Measurements from ENCODE around the gene PBX2.
A peak's percentile ranks its signal among the peaks of the same experiment; 100 is the strongest.
"Not testable (repeated sequence)": the region's sequence is repeated elsewhere in the genome, so short reads cannot be mapped to it uniquely, and the experiment has no call there.

The PBX2 gene, protein sequence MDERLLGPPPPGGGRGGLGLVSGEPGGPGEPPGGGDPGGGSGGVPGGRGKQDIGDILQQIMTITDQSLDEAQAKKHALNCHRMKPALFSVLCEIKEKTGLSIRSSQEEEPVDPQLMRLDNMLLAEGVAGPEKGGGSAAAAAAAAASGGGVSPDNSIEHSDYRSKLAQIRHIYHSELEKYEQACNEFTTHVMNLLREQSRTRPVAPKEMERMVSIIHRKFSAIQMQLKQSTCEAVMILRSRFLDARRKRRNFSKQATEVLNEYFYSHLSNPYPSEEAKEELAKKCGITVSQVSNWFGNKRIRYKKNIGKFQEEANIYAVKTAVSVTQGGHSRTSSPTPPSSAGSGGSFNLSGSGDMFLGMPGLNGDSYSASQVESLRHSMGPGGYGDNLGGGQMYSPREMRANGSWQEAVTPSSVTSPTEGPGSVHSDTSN

DNA sequence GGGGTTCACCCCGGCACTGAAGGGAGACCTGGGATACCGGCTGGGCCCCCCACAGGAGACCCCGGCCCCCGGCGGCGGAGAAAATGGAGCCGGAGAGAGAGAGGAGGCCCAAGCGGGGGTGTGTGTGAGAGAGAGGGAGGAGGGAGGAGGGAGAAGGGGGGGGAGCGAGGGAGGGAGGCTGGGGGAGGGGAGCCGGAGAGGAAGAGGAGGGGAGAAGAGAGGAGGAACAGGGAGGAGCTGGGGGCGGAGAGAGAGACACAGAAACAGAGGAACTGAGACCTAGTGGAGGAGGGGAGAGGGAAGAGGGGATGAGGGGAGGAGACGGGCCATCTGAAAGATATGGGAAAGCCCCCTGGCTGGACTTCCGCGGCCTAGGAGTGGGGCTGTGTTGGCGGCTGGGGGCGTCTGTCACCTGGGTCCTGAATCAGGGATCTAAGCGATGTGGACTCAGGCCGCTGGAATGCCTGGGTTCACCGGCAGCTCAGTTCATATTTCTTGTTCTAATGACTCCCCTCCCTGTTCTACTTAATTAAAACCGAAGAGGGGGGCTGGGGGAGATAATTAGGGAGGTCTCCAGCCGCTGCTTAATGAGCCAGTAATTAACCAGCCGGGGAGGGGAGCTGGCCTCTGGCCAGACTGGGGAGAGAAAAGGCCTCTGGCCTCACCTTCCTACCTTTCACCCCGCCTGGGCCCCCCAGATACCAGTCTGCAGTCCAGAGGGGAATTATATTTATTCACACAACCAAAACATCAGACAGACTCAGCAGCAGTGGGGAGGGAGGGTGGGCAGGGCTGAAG lies at the start of gene PBX2:
Gene PBX2, minus strand, starts transcription at position 149 of the 798 bp plus-strand sequence. CDS start 287 bp downstream, outside the sequence.
- peak; percentile 87 for DNase-seq

DNA sequence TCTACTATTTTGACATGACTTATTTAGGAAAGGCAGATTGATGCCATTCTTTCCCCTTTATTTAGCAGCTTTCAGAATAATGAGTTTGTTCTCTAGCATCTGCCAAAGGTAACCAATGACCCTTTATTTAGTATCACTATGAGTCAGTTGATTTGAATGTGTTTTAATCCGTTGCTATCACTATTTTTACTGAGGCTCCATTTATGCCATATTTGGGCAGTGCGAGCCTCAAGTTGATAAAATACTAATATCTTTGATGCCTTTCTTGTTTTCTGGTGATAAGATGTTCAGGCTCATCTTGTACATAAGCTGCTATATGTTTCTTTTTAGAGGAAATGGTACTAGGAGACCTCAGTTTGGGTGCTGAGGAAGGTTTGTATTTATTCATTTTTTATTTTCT lies 49.5 kb upstream of the PBX2 start:
- no peak for DNase-seq

DNA sequence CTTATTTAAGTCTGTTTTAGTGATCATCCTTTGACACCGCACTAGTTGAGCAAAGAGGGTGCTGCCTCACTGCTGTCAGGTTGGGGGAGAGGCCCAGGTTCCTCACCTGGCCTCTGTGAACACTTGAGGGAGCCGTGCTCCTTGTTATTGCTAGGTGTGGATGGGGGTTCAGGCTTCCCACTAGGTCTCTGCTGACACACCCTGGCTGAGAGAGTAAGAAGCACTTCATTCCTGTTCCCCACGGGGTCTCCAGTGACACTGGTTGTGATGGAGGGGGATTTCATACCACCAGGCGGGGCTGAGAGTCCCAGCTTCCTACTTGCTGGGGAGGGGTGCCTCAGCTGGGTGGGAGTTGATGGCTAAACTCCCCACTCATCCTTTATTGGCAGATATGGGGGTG lies 44.9 kb upstream of the PBX2 start:
- no peak for DNase-seq

DNA sequence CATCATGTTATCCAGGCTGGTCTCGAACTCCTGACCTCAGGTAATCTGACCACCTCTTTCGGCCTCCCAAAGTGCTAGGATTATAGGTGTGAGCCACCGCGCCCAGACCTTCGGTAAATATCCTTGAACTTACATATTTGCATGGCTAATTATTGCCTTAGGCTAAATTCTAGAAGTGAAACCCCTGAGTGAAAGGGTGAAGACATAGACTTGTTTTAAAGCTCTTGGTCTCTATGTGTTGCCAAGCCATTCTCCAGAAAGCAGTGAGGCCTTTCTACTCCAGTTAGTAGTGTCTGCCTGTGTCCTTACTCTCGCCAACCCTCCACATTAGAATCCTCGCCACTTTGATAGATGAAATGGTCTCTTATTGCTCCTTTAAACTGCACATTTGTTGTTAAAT lies 36.4 kb upstream of the PBX2 start:
- DNase-seq: no peak

DNA sequence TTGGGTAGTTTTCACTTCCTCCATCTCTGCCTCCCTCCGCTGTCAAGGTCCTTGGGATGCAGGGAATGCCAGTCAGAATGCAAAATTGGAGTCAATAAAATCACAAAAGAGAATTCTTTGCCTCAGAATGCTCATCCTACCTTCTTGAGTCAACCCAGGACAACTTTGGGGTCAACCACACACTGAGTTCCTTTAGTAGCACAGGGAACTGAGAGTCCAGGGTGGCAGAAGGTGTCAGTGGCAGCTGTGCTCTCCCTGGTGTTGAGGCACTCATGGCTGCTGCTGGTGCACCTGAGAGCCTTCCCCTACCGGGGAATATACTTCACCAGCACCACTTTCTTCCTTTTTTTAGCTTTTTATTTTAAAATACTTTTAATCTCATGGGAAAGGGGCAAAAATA lies 34.7 kb upstream of the PBX2 start:
- no peak for DNase-seq

DNA sequence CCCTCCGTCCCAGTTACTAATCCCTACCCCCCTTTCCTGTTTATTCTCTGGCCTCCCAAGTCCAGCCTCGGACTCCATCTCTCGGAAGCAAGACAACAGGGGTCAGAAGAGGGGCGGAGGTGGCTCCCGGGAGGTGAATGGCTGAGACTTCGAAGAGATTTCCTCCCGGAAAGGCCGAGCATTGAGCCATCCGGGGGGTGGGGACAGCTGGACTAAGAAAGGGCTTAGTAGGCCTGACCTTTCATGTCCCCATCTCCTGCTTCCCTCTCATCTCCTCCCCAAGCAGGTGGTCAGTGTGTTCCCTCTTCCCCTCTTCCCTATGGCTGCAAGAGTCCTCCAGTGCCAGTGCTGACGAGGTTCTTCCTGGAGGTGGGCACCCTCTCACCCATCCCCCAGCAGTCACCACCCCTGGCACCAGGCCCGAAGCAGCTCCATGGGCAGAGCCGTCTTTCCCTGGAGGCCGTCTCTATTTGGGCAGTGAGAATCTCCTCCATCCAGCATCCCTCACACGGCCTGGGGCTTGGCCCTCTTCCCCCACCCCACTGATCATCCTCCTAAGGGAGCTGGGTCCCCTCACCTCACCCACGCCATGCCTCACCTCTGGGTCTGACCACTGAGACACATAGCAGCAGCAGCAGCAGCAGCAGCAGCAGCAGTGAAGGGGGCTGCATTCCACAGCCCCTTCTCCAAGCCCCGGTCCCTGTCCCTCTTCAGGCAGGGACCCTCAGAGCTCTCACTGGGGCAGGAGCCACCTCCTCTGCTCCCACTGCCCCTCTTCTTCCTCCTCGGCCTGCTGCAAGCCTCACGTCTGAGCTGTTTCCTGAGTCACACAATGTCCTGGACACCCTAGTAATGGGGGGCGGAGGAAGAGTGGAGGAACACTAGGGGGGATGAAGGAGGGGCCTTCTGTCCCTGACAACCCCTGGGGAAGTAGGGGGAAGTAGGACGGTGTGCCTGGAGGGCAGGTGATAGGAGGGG lies 33.5 kb upstream of the PBX2 start, which contains the start of gene NOTCH4:
Gene NOTCH4, minus strand, starts transcription at position 810 of the 978 bp plus-strand sequence. Its CDS starts 139 bp downstream, at position 671.
- DNase-seq: no peak

DNA sequence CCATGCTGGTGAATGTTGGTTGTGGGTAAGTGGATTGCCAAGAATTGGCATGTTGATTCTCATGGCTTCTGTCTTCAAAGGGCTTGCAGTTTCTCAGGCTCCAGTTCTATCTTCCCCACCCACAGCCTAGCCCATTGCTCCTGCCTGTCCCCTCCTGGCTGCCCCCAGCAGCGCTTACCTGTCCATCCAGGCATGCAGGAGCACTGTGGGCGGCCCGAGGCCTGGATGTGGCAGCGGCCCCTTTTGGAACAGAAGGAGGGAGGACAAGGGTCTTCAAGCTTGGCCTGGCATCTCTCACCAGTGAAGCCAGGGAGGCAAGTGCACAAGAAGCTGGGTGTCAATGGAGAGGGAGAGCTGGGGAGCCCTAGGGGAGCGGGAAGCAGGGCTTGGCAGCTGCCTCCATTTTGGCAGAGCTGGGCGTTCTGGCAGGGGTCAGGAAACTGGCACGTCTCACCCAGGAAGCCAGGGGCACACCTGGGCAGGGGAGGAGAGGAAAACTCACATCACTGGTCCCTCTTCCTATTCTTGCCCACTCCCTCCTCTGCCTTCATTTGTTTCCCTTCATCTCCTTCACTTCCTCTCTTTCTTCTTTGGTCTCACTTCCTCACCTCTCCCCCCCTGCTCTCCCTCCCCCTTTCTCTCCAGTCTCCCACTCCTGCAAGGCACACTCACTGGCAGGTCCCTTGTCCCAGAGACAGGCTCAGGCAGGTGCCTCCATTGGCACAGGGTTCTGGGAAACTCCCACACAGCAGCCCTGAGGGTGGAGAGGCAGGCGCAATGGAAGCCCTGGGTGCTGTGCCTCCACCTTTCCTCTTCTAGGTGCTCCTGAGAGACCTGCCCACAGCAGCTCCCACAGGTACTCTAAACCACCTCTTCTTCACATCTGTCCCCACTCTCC lies 32.6 kb upstream of the PBX2 start:
- DNase-seq: no peak

DNA sequence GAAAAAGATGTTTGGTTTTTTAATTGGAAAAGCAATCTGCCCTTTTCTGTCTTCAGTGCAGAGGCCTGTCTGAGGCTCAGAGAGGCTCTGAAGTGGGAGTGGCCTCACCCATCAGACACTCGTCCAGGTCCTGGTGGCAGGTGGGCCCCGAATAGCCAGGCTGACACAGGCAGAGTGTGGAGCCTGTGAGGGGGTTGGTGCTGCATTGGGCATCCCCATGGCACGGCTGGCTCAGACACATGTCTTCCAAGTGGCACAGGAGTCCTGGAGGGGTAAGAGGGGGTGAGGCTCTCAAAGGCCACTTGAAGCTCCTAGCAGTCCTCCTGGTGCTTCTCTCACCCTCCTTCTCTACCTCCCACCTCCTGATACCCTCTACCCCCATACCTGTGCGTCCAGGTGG lies 30.0 kb upstream of the PBX2 start:
- DNase-seq: no peak

DNA sequence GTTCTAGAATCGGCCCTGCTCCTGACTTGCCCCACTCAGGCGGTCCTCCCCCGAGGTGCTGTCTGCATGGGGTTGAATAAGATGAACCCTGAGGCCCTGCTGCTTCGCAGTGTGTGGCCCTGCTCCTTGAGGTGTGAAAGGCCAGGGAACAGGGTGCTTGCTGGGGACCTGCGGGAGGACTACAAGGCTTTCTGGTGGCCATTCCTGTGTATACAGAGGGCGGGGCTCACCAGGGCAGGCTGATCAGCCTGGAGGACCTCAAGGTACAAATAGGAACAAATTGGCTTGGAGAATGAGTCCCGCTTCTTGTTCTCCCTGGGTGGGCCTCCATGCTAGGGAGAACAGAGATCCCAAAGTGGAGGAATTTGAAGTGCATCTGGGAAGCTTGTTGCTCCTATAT lies 28.2 kb upstream of the PBX2 start:
- no peak for DNase-seq

DNA sequence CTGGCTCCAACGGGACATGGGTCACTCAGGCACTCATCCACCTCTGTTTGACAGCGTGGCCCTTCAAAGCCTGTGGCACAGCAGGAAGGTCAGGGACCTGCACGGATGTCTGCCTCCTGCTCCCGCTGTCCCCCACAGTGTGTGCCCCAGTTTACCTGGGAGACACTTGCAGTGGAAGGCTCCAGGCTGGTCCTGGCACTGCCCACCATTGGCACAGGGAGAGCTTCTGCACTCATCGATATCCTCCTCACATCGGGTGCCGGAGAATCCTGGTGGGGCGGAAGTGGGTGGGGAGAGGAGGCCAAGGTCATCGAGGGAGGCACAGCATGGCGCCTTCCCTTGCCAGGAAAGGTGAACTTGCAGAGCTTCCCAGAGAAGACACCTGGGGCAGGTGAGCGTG lies 27.0 kb upstream of the PBX2 start:
- DNase-seq: no peak

DNA sequence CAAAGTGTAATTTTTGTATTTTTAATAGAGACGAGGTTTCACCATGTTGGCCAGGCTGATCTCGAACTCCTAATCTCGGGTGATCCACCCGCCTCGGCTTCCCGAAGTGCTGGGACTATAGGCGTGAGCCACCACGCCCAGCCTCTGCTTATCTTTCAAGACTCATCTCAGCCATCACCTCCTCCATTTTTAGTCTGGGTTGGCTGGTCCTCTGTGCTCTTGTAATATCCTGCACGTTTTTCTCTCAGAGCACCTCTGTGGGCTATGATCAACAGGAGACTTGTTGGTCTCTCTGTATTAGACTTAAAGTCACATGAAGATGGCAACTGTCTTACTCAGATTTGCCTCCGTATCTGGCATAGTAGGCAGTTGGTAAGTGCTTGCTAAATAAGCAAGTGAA lies 26.3 kb upstream of the PBX2 start:
- no peak for DNase-seq

DNA sequence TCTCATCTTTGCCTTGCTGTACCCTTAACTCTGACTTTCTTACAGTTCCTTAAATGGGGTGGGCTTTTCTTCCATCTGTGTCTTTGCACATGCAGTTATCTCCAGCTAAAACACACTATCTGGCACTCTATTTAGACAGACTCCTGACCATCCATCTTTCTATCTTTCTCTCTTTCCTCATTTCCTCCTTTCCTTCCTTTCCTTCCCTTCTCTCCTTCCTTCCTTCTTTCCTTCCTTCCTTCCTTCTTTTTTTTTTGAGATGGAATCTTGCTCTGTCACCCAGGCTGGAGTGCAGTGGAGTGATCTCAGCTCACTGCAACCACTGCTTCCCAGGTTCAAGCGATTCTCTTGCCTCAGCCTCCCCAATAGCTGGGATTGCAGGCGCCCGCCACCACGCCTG lies 25.6 kb upstream of the PBX2 start:
- DNase-seq: no peak

DNA sequence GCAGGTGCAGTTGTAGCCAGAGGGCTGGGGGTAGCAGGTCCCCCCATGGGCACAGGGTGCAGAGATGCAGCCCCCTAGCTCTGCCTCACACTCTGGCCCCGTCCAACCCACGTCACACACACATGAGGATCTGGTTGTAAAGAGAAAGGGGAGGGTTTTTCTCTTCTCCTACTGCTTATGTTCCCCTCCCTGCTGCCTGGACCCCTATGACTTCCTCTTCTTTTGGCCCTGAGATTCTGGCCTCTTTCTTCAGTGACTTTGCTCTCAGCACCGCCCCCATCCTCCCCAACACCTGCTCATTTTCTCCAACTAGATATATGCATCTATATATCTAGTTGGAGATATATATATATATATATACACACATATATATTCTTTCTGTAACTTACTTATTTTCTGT lies 24.1 kb upstream of the PBX2 start:
- no peak for DNase-seq

DNA sequence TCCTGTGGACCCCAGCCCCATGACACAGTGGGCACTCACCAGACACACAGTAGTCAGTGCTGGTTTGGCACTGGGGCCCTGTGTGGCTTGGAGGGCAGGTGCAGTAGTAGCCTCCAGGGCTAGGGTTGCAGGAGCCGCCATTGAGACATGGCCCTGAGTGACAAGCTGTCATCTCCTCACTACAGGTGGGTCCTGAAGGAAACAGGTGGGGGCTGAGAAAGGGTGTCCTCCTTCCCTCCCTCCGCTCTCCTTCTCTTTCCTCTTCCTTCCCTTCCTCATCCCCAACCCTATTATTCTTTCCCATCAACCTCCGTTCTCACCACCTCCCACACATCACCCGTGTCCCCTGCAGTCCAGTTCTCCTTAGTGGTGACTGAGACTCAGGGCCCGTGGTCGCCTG lies 23.6 kb upstream of the PBX2 start:
- no peak for DNase-seq

DNA sequence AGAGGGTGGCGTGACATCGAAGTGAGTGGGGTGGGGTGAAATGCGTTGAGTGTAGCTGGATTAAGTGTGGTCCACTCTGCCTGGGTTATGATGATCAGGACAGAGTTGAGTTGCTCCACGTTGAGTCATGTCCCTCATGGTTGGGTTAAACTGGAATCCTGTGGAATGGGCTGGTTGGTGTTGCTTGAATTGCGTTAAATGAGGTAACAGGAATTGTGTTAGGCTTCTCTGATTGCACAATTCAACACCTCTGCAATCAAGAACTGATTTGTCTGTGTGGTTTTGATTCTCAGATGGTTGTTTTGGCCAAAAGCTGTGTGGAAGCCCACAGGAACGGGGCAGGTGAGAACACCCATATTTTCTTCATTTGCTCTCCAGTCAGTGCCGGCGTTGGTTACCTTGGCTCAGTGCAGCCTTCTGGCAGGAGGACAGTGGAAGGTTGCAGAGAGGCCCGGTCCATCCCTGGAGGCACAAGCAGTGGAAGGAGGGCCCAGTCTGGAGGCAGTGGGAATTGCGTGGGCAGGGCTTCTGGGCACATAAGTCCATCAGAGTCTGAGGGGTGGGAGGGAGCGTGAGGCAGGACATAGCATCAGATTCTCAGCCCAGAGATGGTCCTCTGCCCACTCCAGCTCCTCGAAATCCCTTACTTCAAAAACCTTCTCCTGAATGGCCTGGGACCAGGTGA lies 22.2 kb upstream of the PBX2 start:
- DNase-seq: no peak

DNA sequence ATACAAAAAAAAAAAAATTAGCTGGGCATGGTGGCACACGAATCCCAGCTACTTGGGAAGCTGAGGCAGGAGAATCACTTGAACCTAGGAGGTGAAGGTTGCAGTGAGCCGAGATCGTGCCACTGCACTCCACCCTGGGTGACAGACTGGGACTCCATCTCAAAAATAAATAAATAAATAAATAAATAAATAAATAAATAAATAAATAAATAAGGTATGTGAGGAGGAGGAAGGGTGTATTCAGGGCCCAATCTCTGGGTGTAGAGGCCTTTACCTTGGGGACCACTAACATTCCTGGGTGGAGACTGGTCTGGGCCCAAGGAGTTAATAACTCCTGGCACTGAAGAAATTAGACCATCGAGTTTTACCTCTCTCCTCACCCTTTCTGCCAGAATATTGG lies 21.4 kb upstream of the PBX2 start:
- DNase-seq: not testable (repeated sequence)

DNA sequence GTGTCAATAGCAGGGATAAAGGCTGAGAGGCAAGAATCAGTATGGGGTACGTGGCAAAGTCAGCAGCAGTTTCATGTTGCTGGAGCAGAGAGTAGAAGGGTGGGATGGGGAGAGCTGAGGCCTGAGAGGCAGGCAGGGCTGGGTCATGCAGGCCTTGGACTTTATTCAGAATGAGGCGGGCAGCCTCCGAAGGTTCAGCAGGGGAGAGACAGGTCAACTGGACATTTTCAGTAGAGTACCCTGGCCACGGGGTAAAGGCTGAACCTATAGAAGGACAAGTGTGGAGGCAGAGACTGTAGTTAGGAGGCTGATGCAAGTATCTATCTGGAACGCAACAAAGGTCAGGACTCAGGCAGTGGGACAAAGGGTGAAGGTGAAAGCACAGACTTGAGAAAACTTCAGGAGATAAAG lies 20.2 kb upstream of the PBX2 start:
- DNase-seq: no peak

DNA sequence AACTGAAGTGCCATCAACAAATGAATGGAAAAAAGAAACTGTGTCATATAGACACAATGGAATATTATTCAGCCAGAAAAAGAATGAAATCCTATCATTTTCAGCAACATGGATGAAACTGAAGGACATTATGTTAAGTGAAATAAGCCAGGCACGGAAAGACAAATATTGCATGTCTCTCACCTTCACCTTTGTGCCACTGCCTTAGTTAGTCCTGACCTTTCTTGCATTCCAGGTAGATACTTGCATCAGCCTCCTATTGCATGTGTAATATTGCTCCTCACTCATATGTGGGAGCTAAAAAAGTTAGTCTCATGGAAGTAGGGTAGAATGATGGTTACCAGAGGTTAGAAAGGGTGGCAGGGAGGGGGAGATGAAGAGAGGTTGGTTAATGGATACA lies 19.0 kb upstream of the PBX2 start:
- no peak for DNase-seq

DNA sequence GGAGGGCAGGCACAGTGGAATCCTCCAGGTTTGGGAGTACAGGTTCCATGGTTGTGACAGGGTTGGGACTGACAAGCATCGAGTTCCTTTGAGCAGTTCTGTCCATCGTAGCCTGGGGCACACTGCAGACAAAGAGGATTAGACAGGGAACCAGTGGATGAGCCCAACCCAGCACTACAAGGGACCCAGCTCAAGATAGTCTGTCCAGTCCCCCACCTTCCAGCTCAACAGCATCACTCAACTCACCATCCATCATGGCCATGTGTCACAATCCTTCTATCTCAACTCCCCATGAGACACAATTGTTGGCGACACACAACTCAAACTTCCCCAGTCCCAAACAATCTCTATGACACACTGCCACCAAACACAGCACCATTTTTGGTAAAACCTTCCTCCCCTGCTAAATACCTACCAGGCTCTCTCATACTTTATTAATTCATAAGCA lies 14.3 kb upstream of the PBX2 start:
- no peak for DNase-seq

DNA sequence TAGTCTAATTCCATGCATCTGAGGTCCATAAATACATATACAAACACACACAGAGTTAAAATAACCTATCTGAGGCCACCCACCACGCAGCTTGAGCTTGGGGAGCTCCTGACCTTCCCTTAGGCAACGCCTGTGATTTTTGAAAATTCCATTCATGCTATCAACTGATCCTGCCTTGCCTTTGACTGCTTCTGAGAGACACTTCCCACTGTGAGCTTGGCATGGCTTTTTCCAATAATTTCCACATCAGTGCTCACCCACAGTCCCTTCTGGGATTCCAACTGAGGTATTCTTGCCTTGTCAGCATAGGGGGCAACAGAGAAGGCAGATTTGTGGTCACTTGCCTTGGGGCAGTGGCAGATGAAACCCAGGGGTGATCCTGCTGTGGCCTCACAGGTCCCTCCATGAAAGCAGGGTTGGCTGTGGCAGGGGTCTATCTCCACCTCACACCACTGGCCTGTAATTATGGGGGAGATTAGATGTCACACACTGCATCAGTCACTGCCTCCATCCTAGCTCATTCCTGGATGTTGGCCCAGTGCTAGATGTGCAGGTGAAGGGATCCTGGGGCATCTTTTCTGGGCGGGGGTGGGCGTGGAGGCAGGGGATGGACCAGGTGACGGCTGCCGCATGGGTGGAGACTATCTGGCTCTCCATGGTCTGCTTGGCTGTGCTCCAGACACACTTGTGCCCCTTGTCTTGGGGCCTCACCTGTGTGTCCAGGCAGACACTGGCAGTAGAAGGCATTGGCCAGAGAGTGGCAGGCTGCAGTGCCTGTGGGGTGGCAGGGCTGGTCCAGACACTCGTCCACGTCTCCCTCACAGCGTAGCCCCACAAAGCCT lies 13.6 kb upstream of the PBX2 start:
- DNase-seq: no peak

Measured in GF-D8 (cell line).